Lower leg skin (tissue), 4 donors: ENCODE data around the gene NUSAP1. TPM values are rescaled to one million over a fixed set of nuclear protein-coding genes. Genes with fewer than 3 reads are reported as not detected.
"Not testable (repeated sequence)": the region's sequence is repeated elsewhere in the genome, so short reads cannot be mapped to it uniquely, and the experiment has no call there.

Experiments used
- DNase-seq, 2 donors: peaks; one replicate each; pipeline ENCODE4 v3.0.0-alpha.2; 2019; ENCODE audit warnings: low spot score in 2 of 2
- H3K4me3 ChIP-seq: fragments of 200-600 bp; sonication (generic); 2 replicates; pipeline ENCODE4 v1.5.1; 2017; ENCODE audit warnings: mild to moderate bottlenecking, low read depth; ENCODE audit not compliant: poor library complexity, severe bottlenecking
- CTCF ChIP-seq, 3 donors: fragments of 450-650 bp; IDR thresholded peaks; one replicate each; pipeline ENCODE4 v1.5.1; 2016; ENCODE audit warnings: antibody characterized with exemption in 3 of 3, mild to moderate bottlenecking in 3 of 3, moderate library complexity in 2 of 3
- POLR2A ChIP-seq, 2 donors: fragments of 450-650 bp; IDR thresholded peaks; one replicate each; pipeline ENCODE4 v1.6.1; 2016 to 2017; ENCODE audit warnings: antibody characterized with exemption in 2 of 2, mild to moderate bottlenecking in 1 of 2, moderate library complexity in 1 of 2
- WGBS, 2 donors: methylation state at CpG; one replicate each; pipeline ENCODE4 v1.1.5; 2018; 5-methylcytosine and 5-hydroxymethylcytosine counted together
- intact Hi-C: fragments of 100-400 bp; cut with DNase I; formaldehyde crosslinking; loops from one replicate; pipeline ENCODE4 v1.15.0; 2023; ENCODE audit warnings: low total_unique reads
- total RNA-seq, 4 donors: library from RNA; depleted of rRNA; stranded (reverse); fragments of >200 nt; gene quantifications; one replicate each; pipeline ENCODE4 v1.1.0, GENCODE V29; 2016

Gene NUSAP1
- total RNA-seq, 4 donors from 2014 or later: 3.2 to 17.4 (median 12.0) TPM

GRCh38 chr15:41423979-41424659 is 91.4 kb downstream of the NUSAP1 start:
- intact Hi-C loops: no loop called here
- TF ChIP-seq CTCF (IDR thresholded peaks at IDR 0.05) (no peak), POLR2A (IDR thresholded peaks at IDR 0.05) (no peak)
- DNase-seq: no peak
- H3K4me3 ChIP-seq: no peak overlapping the region
- 96 to 98% methylated on average over 7 of the region's 7 CpGs for WGBS, 2 donors

- no peak for DNase-seq
- H3K4me3 ChIP-seq: no peak overlapping the region
- 93 to 97% methylated on average over 14 of the region's 14 CpGs for WGBS, 2 donors
- intact Hi-C loops: no loop called here
- TF ChIP-seq POLR2A (IDR thresholded peaks at IDR 0.05): no peak
- no peak for TF ChIP-seq CTCF (IDR thresholded peaks at IDR 0.05)
Observed at GRCh38 chr15:41424809-41425208, 92.1 kb downstream of the NUSAP1 start.

GRCh38 chr15:41425907-41426306 is 93.2 kb downstream of the NUSAP1 start:
- intact Hi-C loops, H3K4me3 ChIP-seq, DNase-seq: not testable (repeated sequence)
- 90 to 96% methylated on average over 5 of the region's 5 CpGs for WGBS, 2 donors

GRCh38 chr15:41429003-41429890 is 96.6 kb downstream of the NUSAP1 start:
- intact Hi-C loops: no loop called here
- WGBS, 2 donors: 91 to 95% methylated on average over 10 of the region's 10 CpGs
- H3K4me3 ChIP-seq: no peak overlapping the region
- peak in 1 of 2 donors; percentile 50 for DNase-seq
- TF ChIP-seq POLR2A (IDR thresholded peaks at IDR 0.05) (no peak), CTCF (IDR thresholded peaks at IDR 0.05) (no peak)

Other genes with a start within 250 kb of the NUSAP1 start
- 10 to 100 TPM; 22.3 to 44.3 (median 31.1) TPM for gene INO80, start 216.6 kb upstream of the NUSAP1 start, total RNA-seq
- gene EXD1, start 102.1 kb upstream of the NUSAP1 start, total RNA-seq: not detected
- 100 to 1,000 TPM; 125 to 183 (median 154) TPM for gene CHP1, start 101.6 kb upstream of the NUSAP1 start, total RNA-seq
- gene OIP5, start 290 bp upstream of the NUSAP1 start, total RNA-seq: 1 to 10 TPM in 3 of 4 donors, under 1 TPM in 1; 0.76 to 1.9 (median 1.5) TPM
- 10 to 100 TPM in 3 of 4 donors, 1 to 10 TPM in 1; 9.6 to 16.8 (median 15.1) TPM for gene NDUFAF1, start 69.6 kb downstream of the NUSAP1 start, total RNA-seq
- gene RTF1, start 84.2 kb downstream of the NUSAP1 start, total RNA-seq: 10 to 100 TPM; 23.4 to 73.0 (median 37.2) TPM
- gene ITPKA, start 161.0 kb downstream of the NUSAP1 start, total RNA-seq: 1 to 10 TPM in 2 of 4 donors, not detected in 2; 1.6 to 3.7 TPM
- gene LTK, start 180.9 kb downstream of the NUSAP1 start, total RNA-seq: under 1 TPM in 3 of 4 donors, not detected in 1; 0.46 to 0.54 (median 0.52) TPM
- gene RPAP1, start 211.4 kb downstream of the NUSAP1 start, total RNA-seq: 10 to 100 TPM; 15.1 to 58.5 (median 41.0) TPM
- gene TYRO3, start 226.3 kb downstream of the NUSAP1 start, total RNA-seq: 10 to 100 TPM; 28.7 to 52.4 (median 29.8) TPM